Breast epithelium (tissue), 4 donors: ENCODE data around the gene CKAP2. TPM values are rescaled to one million over a fixed set of nuclear protein-coding genes. Genes with fewer than 3 reads are reported as not detected.
"Not testable (repeated sequence)": the region's sequence is repeated elsewhere in the genome, so short reads cannot be mapped to it uniquely, and the experiment has no call there.

Source experiments
- DNase-seq, 2 donors: peaks; one replicate each; pipeline ENCODE4 v3.0.0-alpha.2; 2019; ENCODE audit warnings: low spot score in 2 of 2
- H3K27ac ChIP-seq, 2 donors: fragments of 200-600 bp; sonication (generic) in 1 of 2; one replicate each; pipeline ENCODE4 v1.5.1; 2016 to 2019; ENCODE audit warnings: mild to moderate bottlenecking in 1 of 2
- H3K27me3 ChIP-seq, 2 donors: fragments of 200-600 bp; sonication (generic) in 1 of 2; one replicate each; pipeline versions ENCODE4 v1.5.1 to v1.6.0; 2017 to 2019; ENCODE audit warnings: control low read depth in 1 of 2, mild to moderate bottlenecking in 1 of 2
- H3K36me3 ChIP-seq: fragments of 200-600 bp; one replicate; pipeline ENCODE4 v1.5.1; 2019
- H3K4me1 ChIP-seq, 2 donors: fragments of 200-600 bp; sonication (generic); one replicate each; pipeline ENCODE4 v1.5.1; 2016 to 2019; ENCODE audit warnings: control low read depth in 1 of 2
- H3K4me3 ChIP-seq, 3 donors: fragments of 200-600 bp; sonication (generic); 1 replicate in 2 of 3; 2 replicates in 1 of 3; pipeline ENCODE4 v1.5.1; 2016 to 2019; ENCODE audit warnings: mild to moderate bottlenecking in 3 of 3, moderate library complexity in 2 of 3
- H3K9me3 ChIP-seq, 2 donors: fragments of 200-600 bp; sonication (generic) in 1 of 2; one replicate each; pipeline ENCODE4 v1.5.1; 2016 to 2019; ENCODE audit warnings: control low read depth in 1 of 2
- POLR2A ChIP-seq: fragments of 450-650 bp; IDR thresholded peaks from one replicate; pipeline ENCODE4 v1.6.1; 2016; ENCODE audit warnings: antibody characterized with exemption, mild to moderate bottlenecking, moderate library complexity
- POLR2AphosphoS5 ChIP-seq, 3 donors: sonication (generic); formaldehyde crosslinking; IDR thresholded peaks; one replicate each; pipeline ENCODE4 v1.6.1; 2017; ENCODE audit warnings: antibody characterized with exemption in 3 of 3
- intact Hi-C: fragments of 100-400 bp; cut with DNase I; formaldehyde crosslinking; loops from one replicate; pipeline ENCODE4 v1.15.1; 2023; ENCODE audit warnings: low total_unique reads
- total RNA-seq, 3 donors: library from RNA; depleted of rRNA; stranded (reverse); fragments of >200 nt; gene quantifications; one replicate each; pipeline ENCODE4 v1.1.0, GENCODE V29; 2016
- TF ChIP-seq, protein P1 (sequence below), 3 donors: fragments of 450-650 bp; IDR thresholded peaks; one replicate each; pipeline ENCODE4 v1.5.1; 2016 to 2017; ENCODE audit warnings: antibody characterized with exemption in 3 of 3, mild to moderate bottlenecking in 3 of 3, moderate library complexity in 3 of 3

Gene CKAP2
- total RNA-seq, 3 donors from 2014 or later, result 6.9 to 11.0 (median 8.6) TPM

DNA sequence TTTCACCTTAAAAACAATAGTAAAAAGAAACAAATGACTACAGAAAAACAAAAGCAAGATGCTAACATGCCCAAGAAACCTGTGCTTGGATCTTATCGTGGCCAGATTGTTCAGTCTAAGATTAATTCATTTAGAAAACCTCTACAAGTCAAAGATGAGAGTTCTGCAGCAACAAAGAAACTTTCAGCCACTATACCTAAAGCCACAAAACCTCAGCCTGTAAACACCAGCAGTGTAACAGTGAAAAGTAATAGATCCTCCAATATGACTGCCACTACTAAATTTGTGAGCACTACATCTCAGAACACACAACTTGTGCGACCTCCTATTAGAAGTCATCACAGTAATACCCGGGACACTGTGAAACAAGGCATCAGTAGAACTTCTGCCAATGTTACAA is 6.0 kb downstream of the CKAP2 start:
- Histone ChIP-seq H3K4me1 (no peaks in the 10 kb centered on the region), H3K36me3 (no peaks in the 10 kb centered on the region), H3K4me3 (no peak overlapping the region), H3K27ac (no peak overlapping the region), H3K9me3 (no peaks in the 10 kb centered on the region), H3K27me3 (no peaks in the 10 kb centered on the region)
- DNase-seq, result no peak
- intact Hi-C loops, result no loop called here
- TF ChIP-seq POLR2A (no peak), POLR2AphosphoS5 (IDR thresholded peaks at IDR 0.05) (no peak)
- TF ChIP-seq, protein P1, sequence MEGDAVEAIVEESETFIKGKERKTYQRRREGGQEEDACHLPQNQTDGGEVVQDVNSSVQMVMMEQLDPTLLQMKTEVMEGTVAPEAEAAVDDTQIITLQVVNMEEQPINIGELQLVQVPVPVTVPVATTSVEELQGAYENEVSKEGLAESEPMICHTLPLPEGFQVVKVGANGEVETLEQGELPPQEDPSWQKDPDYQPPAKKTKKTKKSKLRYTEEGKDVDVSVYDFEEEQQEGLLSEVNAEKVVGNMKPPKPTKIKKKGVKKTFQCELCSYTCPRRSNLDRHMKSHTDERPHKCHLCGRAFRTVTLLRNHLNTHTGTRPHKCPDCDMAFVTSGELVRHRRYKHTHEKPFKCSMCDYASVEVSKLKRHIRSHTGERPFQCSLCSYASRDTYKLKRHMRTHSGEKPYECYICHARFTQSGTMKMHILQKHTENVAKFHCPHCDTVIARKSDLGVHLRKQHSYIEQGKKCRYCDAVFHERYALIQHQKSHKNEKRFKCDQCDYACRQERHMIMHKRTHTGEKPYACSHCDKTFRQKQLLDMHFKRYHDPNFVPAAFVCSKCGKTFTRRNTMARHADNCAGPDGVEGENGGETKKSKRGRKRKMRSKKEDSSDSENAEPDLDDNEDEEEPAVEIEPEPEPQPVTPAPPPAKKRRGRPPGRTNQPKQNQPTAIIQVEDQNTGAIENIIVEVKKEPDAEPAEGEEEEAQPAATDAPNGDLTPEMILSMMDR (IDR thresholded peaks at IDR 0.05), result no peak

DNA sequence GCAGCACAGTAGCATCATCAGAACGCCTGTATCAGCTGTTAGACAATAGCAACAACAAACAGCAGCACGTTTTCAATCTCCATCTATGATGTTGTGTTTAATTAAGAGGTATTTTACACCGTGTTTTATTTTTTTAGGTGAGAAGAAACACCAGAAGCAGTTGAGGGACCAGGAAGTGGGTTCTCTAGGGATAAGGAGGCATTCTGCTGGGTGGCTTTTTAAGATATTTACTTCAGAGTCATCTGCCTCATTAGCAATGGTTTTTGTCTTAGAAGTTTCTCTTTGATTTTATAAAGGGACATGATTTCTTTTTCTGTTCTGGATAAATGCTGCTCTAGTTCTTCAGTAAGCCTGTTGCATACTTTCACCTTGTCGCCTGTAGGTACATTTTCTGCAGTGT is 8.2 kb downstream of the CKAP2 start:
- H3K4me1 ChIP-seq, result no peaks in the 10 kb centered on the region
- no peak overlapping the region for H3K4me3 ChIP-seq
- H3K27me3 ChIP-seq, result no peaks in the 10 kb centered on the region
- no peak overlapping the region for H3K27ac ChIP-seq
- TF ChIP-seq POLR2A (no peak), POLR2AphosphoS5 (IDR thresholded peaks at IDR 0.05) (no peak)
- TF ChIP-seq, protein P1 (IDR thresholded peaks at IDR 0.05), result no peak
- DNase-seq, result no peak
- no peaks in the 10 kb centered on the region for H3K9me3 ChIP-seq
- intact Hi-C loops, result no loop called here
- H3K36me3 ChIP-seq, result no peaks in the 10 kb centered on the region

DNA sequence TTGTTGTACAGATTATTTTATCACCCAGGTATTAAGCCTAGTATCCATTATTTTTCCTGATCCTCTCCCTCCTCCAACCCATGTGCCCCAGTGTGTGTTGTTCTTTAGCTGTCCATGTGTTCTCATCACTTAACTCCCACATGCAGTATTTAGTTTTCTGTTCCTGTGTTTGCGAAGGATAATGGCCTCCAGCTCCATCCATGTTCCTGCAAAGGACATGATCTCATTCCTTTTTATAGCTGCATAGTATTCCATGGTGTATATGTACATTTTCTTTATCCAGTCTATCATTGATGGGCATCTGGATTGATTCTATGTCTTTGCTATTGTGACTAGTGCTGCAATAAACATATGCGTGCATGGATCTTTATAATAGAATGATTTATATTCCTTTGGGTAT is 13.2 kb downstream of the CKAP2 start:
- H3K9me3 ChIP-seq, DNase-seq, H3K27ac ChIP-seq, H3K4me3 ChIP-seq, H3K27me3 ChIP-seq, H3K36me3 ChIP-seq, H3K4me1 ChIP-seq, intact Hi-C loops: not testable (repeated sequence)

DNA sequence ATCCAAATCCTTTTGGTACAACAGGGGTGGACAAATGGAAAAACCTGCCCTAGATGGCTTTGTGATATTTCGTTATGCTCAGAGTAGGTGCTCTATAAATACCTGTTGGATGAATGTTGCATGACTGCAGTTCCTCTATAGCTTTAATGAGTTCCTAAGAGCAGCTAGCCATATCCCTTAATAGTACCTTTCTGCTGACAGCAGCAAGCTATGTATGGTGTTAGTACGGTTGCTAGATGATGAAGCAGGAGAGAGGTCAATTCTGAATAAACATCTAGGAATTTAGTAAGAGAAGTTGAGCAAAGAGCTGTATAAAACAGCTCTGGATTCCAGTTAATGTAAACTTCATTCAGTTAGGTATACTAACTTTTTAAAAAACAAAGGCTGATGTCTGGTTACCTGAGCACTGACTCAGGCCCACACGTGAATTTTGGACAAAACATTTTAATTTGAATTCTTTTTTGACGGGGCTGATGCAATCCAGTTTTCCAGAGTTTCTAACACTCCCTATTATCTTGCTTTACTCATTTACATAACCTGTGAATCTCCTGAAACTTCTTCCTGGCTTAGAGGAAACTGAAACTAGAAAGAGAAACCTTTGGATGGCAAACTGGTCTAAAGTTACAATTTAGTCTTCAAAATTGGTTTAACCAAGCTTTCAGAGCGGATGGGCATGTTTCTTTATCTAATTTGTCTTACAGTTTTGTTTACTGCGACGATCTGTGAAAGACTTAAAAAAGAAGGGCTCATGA is 25.6 kb downstream of the CKAP2 start:
- H3K4me1 ChIP-seq, H3K27ac ChIP-seq, DNase-seq, H3K4me3 ChIP-seq, H3K36me3 ChIP-seq, H3K27me3 ChIP-seq, H3K9me3 ChIP-seq, intact Hi-C loops: not testable (repeated sequence)

DNA sequence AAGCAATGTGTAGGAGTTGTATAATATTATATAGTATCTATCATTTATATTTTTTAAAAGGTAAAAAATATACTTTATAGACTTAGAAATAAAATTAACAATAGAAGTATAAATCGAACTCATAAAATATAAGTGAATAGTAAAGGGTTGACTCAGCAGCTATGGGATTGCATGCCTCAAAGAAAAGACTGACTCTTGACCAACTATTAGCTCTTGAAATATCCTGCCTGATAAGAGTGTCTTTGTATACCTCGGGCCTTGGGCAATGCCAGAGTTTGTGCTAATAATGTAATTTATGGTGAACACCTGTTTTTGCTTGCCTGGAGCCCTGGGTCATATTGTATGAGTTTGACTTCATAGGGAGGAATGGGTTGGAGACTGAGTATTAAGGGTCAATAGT is 31.8 kb downstream of the CKAP2 start:
- H3K4me3 ChIP-seq, H3K27me3 ChIP-seq, intact Hi-C loops, H3K36me3 ChIP-seq, H3K9me3 ChIP-seq, H3K4me1 ChIP-seq, H3K27ac ChIP-seq, DNase-seq: not testable (repeated sequence)

DNA sequence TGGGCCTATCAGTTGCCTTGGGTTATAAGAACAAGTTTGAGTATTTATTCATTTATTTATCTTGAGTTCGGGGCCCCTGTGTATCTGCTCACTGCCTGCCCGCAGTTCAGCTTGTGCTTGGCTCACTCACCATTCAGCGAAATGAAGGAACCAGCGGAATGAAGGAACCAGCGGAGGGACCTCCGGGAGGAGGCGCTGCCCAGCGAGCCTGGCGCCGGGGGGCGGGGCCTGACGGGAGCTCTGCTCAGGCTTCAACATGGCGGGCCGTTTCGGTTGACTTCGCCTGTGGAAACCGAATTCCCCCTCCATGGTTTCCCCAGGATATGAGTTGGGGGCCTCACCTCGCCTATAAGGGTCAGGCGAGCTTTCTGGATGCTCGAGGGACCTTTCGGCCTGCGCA is 33.5 kb downstream of the CKAP2 start:
- H3K27ac ChIP-seq, DNase-seq, intact Hi-C loops, H3K9me3 ChIP-seq, H3K36me3 ChIP-seq, H3K4me1 ChIP-seq, H3K4me3 ChIP-seq, H3K27me3 ChIP-seq: not testable (repeated sequence)

DNA sequence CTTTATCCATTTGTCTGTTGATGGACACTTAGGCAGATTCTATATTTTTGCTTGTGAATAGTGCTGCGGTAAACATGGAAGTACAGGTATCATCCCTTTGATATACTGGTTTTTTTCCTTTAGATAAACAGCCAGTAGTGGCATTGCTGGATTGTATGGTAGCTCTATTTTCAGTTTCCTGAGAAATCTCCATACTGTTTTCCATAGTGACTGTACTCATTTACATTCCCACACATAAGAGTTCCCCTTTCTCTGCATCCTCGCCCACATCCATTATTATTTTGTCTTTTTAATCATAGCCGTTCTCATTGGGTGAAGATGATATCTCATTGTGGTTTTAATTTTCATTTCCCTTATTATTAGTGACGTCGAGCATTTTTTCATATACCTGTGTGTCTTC is 35.7 kb downstream of the CKAP2 start:
- intact Hi-C loops, H3K27me3 ChIP-seq: not testable (repeated sequence)

DNA sequence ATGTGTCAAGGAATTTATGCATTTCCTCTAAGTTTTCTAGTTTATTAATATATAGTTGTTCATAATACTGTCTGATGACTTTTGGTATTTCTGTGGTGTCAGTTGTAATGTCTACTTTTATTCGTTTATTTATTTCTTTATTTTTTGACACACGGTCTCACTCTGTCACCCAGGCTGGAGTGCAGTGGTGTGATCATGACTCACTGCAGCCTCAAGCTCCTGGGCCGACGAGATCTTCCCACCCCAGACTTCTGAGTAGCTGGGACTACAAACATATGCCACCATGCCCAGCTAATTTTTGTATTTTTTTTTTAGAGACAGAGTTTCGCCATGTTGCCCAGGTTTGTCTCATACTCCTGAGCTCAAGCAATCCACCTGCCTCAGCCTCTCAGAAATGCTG is 39.0 kb downstream of the CKAP2 start:
- intact Hi-C loops, H3K36me3 ChIP-seq: not testable (repeated sequence)

More for the DNA sequence above, 35.7 kb downstream of the CKAP2 start:
- H3K4me3 ChIP-seq, H3K27ac ChIP-seq, H3K36me3 ChIP-seq, DNase-seq, H3K9me3 ChIP-seq, H3K4me1 ChIP-seq: not testable (repeated sequence)

DNA sequence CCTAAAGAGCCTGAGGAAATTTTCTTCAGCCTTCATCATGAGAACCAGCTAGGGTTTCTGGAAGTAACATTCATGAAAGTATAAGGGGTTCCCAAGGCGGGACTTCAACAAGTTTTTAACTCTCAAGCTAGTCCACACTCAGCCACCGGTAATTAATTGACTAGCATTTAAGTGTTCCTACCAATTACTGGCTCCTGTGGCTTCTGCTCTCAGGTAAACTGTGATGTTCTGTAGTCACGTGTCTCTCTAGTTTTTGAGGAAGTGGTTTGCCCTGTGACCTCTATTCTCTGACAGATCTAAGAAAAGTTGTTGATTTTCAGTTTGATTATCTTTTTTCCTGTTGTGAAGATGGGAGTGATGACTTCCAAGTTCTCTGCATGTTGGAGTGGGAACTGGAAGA is 42.7 kb downstream of the CKAP2 start:
- H3K9me3 ChIP-seq, result peaks cover 8 to 10% of the 10 kb centered on the region in 2 donors
- H3K36me3 ChIP-seq, H3K4me3 ChIP-seq, intact Hi-C loops, DNase-seq, H3K4me1 ChIP-seq, H3K27me3 ChIP-seq, H3K27ac ChIP-seq: not testable (repeated sequence)

More for the DNA sequence above, 39.0 kb downstream of the CKAP2 start:
- H3K4me3 ChIP-seq, H3K9me3 ChIP-seq, H3K27ac ChIP-seq, H3K4me1 ChIP-seq, DNase-seq, H3K27me3 ChIP-seq: not testable (repeated sequence)

DNA sequence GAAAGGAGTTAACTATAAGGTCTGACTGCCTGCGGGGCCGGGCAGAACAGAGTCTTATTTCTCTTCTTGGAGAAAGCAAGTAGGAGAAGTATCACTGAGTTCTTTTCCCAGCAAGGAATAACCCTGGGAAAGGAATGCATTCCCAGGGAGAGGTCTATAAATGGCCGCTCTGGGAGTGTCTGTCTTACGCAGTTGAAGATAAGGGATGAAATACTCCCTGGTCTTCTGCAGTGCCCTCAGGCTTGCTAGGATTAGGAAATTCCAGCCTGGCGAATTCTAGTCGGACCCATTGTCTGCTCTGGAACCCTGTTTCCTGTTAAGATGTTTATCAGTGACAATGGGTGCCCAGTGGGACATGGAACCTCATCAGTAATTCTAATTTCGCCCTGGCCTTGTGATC is 47.0 kb downstream of the CKAP2 start:
- H3K36me3 ChIP-seq, H3K4me3 ChIP-seq, H3K4me1 ChIP-seq, H3K27ac ChIP-seq, H3K27me3 ChIP-seq, DNase-seq, intact Hi-C loops: not testable (repeated sequence)
- H3K9me3 ChIP-seq, result peaks cover 8 to 10% of the 10 kb centered on the region in 2 donors

DNA sequence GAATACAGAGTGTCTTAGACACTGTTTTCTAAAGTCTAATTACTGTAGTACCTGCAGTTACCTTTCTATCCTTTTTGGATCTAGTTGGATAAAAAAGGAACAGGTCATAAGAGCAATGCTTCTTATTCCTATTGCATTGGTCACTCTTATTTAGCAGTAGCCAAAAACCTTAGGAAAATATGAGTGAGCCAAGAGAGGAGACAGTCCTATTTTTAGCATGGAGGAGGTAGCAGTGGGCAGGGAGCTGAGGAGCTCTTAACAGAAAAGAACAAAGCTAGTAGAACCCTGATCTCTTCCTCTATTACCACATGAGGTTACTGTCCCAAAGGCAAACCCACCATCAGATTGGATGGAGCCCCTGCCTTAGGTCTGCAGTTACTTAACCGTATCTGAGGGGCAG is 50.6 kb downstream of the CKAP2 start:
- H3K27me3 ChIP-seq, H3K4me3 ChIP-seq, DNase-seq, intact Hi-C loops, H3K4me1 ChIP-seq, H3K36me3 ChIP-seq, H3K27ac ChIP-seq: not testable (repeated sequence)
- peaks cover 8 to 10% of the 10 kb centered on the region in 2 donors for H3K9me3 ChIP-seq

DNA sequence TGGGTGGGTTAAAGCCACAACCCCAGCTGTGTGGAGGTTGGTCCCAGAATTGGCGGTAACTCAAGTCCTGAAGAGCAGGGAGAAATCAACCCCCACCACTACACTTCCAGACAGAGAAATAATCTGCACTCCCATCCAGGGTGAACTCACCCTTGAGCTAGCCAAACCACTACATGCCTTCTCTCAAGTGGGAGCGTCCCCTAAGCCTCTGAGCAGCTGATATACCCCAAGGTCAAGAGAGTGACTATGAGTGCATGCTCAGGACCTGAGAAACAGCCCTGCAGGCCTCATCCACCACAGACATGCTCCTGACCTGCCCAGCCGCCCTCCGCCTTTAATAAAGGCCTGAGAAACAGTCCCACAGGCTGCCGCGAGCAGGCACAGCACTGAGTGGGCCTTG is 54.3 kb downstream of the CKAP2 start:
- intact Hi-C loops, H3K9me3 ChIP-seq, H3K4me1 ChIP-seq, DNase-seq, H3K27ac ChIP-seq, H3K36me3 ChIP-seq, H3K4me3 ChIP-seq, H3K27me3 ChIP-seq: not testable (repeated sequence)
